ENCODE results near the gene HTR3C.
"Not testable (repeated sequence)": the region's sequence is repeated elsewhere in the genome, so short reads cannot be mapped to it uniquely, and the experiment has no call there.

HTR3C gene

DNA sequence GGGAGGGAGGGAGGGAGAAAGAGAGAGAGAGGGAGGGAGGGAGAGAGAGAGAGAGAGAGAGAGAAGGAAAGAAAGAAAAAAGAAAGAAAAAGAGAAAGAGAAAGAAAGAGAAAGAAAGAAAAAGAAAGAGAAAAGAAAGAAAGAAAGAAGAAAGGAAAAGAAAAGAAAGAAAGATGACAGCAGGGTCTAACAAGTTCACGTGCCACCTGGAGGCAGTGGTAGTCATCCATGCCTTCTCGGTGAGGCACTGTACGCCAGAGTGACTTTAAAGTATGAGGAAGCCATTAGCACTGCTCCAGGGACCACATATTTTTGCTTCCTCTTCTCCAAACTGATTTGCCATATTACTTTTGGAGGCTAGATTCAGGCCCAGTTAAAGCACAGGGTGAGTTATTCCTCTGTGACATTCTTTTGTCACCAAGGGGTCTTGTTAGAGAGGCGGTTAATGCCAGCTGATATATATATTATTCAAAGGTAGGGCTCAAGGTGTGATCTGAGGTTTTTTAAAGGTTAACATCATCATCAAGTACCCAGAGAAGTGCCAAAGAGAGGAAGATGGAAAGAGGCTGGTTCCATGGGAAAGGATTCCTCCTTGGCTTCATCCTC is 21.6 kb upstream of the HTR3C start, which contains the start of gene HTR3D:
TSS of gene HTR3D (plus strand) at position 556 of the 606 bp plus-strand sequence. CDS start at position 556, 0 bp downstream.
- no peak for DNase-seq

DNA sequence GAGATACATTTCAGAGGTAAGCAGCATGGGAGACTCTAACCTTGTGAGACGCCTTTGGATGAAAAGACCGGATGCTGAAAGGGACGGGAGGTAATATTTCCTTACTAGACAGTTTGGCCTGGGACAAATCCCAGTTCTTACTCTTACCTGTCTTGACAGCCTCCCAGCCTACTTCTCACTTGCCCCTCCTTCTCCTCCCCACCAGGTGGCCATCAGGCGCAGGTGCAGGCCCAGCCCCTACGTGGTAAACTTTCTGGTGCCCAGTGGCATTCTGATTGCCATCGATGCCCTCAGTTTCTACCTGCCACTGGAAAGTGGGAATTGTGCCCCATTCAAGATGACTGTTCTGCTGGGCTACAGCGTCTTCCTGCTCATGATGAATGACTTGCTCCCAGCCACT is 15.0 kb upstream of the HTR3C start:
- no peak for DNase-seq

GRCh38 chr3:184038307-184038706 is 14.5 kb upstream of the HTR3C start:
- not testable (repeated sequence) for DNase-seq

DNA sequence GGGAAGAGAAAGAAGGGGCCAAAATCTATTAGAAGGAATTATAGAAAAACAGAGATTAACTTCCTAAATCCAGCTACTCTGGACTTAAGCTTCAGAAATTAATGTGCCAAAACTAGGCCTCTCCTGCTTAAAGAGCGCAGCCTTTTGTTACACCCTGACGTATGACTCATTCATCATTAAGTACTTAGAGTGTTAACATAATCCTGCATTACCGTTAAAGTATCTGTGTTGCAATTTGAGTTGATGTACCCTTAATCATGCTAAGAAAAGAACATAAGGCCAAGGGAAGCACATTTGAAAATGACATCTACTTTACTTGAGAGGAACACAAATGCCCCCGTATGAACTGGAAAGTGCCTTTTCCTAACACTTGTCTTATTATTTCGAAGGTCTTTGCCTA is 13.4 kb upstream of the HTR3C start:
- no peak for DNase-seq

DNA sequence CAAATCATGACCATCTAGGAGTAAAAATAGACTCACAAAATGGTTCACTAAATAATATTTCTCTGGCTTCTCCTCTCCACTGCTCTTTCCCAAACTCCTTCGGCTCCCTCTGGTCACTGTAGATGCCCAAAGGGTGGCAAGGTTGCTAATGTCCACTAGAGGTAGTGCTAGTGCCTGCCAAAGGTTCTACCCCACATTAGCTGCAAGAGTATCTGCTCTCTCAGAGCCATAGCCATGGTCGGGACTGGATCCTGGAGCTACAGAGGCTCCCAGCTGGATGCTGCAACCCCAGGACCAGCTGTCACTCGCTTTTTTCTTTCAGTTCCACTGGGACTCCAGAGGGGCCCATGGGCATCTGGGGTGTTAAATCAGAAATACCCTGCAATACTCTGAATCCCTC is 12.8 kb upstream of the HTR3C start:
- no peak for DNase-seq

- DNase-seq, result no peak
Measured at GRCh38 chr3:184042617-184043016, 10.2 kb upstream of the HTR3C start.

DNA sequence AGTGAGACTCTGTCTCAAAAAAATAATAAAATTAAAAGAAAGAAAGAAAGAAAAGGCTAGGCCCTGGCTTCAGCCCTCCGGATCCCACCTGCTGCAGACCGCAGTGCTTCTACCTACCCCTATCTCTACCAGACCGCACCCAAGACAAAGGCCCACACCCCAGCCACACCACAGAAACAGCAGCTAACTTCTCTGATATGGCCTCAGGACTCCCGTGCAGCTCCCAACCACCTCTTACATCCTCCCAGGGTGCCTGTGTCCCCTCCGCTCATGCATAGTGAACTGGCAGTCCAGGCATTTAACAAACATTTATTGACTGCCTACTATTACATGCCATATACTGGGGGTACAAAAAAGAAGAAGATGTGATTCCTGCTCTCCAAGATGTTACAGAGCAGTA is 6.9 kb upstream of the HTR3C start:
- DNase-seq, result no peak

- no peak for DNase-seq
Measured at GRCh38 chr3:184050217-184050847, 2.5 kb upstream of the HTR3C start.

- DNase-seq, result no peak
Measured at GRCh38 chr3:184058029-184058428, 5.2 kb downstream of the HTR3C start.

GRCh38 chr3:184059424-184059823 is 6.6 kb downstream of the HTR3C start:
- DNase-seq, result no peak

DNA sequence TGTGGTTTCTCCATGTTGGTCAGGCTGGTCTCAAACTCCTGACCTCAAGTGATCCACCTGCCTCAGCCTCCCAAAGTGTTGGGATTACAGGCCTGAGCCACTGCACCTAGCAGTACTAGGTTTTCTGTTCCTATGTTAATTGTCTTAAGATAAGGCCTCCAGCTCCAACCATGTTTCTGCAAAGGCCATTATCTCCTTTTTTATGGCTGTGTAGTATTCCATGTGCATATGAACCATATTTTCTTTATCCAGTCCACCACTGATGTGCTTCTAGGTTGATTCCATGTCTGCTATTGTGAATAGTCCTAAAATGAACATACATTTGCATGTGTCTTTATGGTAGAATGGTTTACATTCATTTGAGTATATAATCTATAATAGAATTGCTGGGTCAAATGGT is 9.8 kb downstream of the HTR3C start:
- DNase-seq, result no peak

- DNase-seq, result no peak
Measured at GRCh38 chr3:184066211-184066610, 13.4 kb downstream of the HTR3C start.

GRCh38 chr3:184067573-184068055 is 14.8 kb downstream of the HTR3C start:
- no peak for DNase-seq

DNA sequence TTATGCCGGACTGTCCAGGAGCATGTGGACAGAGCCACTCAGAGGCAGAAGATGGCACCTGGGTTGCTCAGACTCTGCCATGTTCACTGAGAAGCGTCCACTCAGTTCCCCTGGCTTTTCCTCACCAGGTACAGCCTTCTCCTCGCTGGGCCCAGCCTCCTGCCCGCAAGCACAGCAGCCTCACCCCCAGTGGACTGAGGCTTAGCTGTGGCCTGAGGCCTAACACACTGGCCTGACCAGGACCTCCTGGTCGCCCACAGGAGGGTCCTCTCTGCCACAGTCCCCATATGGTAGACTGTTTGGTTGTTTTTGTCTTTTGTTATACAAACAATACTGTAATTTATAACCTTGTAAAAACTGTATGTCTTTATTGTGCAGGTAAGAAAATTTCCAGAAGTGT is 15.5 kb downstream of the HTR3C start:
- DNase-seq, result no peak

- DNase-seq, result not testable (repeated sequence)
Measured at GRCh38 chr3:184071142-184071541, 18.3 kb downstream of the HTR3C start.

- DNase-seq, result no peak
Measured at GRCh38 chr3:184073621-184074020, 20.8 kb downstream of the HTR3C start.

DNA sequence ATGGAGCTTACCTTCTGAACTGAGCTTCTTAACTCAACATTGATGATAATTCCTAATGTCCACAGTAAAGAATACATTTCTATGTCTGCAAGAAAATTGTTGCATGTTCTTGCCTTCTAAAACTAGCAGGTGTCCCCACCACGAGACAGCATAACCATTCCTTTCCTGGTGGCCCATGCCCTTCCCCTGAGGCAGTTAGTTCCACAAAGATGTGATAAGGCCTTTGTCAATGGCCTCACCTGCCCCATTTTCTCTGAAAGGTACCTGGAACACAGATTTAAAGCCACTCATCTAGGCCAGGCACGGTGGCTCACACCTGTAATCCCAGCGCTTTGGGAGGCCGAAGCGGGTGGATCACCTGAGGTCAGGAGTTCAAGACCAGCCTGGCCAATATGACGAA is 23.1 kb downstream of the HTR3C start:
- no peak for DNase-seq

GRCh38 chr3:184077881-184078280 is 25.0 kb downstream of the HTR3C start:
- no peak for DNase-seq

DNA sequence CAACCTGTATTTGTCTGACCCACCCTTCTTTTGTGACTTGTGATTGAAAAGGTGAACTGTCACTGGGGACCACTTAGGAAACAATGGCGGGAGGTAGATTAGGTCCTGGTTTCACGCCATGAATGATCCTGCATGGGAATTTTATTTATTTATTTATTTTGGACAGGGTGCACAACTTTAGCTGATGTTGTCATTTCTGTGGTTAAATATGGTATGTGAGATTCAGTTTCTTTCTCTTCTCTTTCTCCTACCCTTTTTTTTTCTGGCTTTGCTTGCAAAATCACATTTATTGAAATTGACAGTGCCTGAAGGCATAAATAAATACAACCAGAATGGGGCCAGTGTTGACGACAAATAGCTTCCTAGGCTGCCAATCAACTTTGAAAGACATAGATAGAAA is 26.0 kb downstream of the HTR3C start:
- no peak for DNase-seq

DNA sequence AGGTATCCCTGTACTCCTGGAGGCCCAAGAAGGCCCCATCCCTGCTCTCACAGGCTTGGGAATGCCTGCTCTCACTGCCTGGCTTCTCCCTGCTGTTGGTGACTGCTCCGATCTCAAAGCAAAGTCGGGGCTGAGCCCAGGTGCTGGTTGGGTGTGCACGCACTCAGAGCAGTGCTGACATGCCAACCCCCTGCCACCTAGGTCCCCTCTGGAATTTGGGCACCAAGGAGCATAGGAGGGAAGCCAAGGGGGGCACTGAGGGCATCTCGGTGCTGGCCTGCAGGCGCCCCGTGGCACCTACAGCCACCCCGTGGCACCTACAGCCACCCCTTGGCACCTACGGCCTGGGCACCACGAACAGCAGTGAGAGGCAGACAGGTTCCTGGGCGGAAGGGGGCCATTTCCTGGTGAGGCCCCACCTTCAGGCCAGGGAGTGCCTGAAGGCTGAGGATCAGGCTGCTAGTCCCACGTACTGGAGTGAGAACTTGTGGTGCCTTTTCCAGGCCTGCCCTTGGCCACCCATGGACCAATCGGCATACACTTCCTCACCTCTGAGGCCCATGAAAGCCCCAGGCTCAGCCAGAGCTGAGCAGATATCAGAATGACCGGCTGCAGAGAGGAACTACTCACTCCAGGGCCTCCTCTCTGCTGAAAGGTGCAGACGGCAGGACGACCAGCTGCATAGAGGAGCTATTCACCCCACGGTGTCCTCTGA is 28.4 kb downstream of the HTR3C start:
- DNase-seq, result no peak

GRCh38 chr3:184082034-184082433 is 29.2 kb downstream of the HTR3C start:
- DNase-seq, result no peak

- DNase-seq, result no peak
Measured at GRCh38 chr3:184082465-184082864, 29.6 kb downstream of the HTR3C start.

DNA sequence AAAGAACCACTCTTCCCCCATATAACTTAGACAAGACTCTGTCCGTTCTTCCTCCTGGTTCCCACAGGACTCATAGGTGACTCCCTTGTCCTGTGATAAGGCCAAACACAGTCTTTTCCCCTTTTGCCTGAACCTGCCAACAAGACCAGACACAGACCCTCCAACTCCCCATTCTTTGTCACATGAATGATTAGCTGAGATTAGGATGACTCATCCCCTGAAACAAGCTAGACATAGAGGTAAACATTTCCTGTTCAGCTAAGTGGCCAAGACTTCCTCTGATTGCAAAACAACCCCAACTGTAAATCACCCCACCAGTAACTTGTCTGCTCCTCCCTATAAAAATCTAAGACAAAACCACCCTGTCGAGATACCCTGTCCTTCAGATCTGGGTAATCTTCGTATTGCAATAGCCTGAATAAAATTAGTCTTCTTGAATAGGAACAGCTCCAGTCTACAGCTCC is 32.6 kb downstream of the HTR3C start:
- DNase-seq, result no peak

- DNase-seq, result no peak
Measured at GRCh38 chr3:184092199-184092598, 39.4 kb downstream of the HTR3C start.
